ENCODE measurements around the gene ERCC5.

The ERCC5 gene

DNA sequence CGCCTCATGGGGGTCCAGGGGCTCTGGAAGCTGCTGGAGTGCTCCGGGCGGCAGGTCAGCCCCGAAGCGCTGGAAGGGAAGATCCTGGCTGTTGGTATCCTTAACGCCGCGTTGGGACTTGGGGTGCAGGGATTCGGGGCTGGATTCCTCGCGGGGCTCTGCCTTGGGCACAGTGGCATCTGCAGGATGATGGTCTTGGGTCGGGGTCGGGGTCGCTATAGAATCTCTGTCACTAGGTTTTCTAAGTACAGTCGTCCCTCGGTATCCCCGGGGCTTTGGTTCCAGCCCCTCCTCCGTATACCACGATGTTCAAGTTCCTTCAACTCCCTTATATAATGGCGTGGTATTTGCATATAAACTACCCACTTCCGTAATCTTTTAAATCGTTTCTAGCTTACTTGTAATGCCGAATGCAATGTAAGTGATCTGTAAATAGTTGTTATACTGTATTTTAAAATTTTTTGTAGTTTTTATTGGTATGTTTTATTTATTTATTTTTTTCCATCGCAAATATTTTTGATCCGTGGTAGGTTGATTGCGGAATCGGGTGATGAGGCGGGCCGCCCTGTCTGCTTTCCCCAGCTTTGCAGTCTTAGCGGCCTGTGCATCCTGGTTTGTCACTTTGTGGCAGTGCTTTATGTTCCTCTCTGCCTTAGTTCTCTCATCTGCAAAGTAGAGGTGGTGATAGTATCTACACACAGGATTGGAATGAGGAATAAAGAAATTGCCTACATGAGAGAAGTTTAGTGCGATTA is 606 bp downstream of the ERCC5 start:
- DNase-seq: peak; percentile 57

DNA sequence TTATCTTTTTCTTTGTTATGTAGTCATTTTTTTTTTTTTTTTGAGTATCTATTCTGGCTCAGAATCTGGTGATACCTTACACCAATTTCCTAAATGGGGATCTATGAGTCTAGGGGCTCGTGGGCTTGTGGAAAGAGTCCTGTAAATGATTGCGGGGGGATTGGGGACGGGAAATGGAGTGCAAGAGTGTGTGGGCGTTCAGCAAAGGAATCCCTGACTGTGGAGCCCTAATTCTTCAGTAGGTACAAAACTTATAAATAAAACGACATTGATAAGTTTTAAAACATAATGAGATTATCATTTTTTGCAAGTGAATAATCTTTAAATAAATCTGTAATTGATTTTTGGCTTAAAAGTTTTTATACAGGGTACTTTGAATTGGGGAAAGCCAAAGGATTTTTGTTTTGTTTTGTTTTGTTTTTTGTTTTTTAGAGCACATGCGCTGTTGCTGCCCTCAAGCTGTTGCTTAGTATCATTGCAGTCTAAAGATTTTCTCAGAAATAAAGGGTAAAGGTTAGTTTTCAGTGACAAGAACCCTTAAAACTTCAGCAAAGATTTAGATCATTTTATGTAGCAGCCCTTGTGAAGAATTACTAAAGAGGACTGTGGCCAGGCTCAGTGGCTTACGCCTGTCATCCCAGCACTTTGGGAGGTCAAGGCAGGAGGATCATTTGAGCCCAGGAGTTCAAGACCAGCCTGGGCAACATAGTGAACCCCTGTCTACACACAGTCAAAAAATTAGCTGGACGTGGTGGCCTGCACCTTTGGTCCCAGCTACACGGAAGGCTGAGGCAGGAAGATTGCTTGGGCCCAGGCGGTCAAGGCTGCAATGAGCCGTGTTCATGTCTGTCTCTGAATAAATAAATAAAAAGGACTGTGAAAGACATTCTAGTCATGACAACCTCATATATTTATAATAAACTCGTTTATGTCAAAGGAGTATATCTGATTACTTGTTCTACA is 1.7 kb downstream of the ERCC5 start:
- DNase-seq: peak; percentile 20

DNA sequence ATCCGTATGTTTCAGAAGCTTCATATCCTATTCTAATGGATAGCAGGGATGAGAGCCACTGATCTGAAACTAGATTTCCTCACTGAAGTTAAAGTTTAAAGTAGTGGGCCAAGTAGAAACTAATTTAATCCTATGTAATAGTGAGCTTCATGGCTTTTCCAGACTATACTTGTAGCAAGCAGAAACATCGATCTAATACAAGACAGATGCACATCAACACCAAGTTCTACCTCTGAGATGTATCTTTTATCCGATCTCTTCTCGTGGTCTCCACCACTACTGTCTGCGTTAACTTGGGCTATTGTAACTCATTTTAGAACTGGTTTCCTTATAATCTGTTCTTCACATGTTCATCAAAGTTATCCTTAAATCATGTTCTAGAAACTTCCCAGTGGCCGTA is 3.1 kb downstream of the ERCC5 start:
- no peak for DNase-seq

DNA sequence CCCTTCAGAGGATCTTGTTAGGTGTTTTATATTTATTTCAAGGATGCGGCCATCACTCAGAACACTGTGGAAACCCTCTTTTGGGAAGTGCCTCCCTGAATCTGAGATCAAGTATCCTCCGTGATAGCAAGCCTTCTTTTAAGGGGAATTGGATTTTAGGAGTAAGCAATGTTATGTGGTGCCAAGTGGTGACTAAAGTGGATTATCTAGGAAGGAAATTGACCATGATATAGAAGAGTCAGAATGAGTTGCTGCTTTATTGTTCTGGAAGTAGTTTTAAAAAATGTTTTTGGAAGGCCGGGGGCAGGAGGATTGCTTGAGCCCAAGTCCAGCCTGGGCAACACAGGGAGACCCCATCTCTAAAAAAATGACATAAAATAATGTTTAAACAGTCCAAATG is 6.7 kb downstream of the ERCC5 start:
- no peak for DNase-seq

DNA sequence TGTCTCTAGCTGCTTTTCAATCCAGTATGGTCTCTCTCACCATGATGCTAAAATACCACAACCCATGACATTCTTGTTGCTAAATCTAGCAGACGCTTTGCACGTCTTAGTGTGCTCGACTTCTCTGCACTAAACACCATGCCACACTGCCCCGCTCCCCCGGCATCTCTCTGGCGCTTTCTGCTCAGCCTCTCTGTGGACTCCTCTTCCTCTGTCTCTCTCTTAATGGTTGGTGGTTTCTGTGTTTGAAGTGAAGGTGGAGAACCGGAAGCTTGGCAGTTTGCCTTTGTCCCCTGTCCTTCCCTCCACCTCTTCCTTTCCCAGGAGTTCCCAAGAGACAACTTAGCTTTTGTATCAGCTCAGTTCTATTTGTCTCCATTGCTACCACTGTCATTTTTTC is 8.8 kb downstream of the ERCC5 start:
- DNase-seq: peak; percentile 19

DNA sequence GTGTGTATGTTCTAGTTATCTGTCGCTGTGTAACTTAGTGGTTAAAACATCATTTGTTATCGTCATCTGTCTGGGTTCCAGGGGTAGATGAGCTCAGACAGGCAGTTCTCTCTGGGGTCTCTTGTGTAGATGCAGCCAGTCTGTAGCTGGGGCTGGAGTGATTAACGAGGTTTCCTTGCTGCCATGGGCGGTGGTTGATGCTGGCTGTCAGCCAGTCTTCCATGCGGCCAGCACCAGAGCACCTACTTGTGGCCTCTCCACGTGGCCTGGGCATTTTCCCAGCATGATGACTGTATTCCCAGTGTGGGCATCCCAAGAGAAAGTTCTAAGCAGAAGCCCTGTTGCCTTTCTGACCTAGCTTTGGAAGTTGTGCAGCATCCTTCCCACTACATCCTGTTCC is 10.7 kb downstream of the ERCC5 start:
- no peak for DNase-seq

DNA sequence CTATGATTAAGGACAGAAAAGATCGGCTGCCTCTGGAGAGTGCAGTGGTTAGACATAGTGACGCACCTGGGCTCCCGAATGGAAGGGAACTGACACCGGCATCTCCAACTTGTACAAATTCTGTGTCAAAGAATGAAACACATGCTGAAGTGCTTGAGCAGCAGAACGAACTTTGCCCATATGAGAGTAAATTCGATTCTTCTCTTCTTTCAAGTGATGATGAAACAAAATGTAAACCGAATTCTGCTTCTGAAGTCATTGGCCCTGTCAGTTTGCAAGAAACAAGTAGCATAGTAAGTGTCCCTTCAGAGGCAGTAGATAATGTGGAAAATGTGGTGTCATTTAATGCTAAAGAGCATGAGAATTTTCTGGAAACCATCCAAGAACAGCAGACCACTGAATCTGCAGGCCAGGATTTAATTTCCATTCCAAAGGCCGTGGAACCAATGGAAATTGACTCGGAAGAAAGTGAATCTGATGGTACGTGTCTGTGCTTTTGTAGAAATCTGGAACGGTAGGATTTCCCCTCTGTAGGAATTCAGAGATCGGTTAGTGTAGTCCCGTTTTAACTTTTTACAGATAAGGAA is 16.9 kb downstream of the ERCC5 start:
- no peak for DNase-seq

DNA sequence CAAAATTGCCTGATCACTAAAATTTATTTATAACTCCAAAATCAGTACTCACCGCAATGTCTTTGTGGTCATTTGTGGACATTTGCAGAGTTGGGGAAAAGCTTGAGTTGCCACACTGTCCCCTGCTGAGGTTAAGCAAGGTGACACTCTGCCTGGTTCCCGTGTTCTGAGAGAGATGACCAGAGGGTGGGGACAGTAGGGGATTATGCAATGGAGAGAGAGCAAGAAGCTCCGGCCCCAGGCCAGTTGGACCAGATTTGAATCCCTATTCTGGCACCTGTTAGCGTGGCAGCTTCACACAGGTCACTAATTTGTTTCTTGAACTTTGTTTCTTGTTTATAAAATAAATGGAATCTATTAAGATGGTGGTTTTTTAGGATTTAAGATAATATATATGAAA is 17.8 kb downstream of the ERCC5 start:
- no peak for DNase-seq

DNA sequence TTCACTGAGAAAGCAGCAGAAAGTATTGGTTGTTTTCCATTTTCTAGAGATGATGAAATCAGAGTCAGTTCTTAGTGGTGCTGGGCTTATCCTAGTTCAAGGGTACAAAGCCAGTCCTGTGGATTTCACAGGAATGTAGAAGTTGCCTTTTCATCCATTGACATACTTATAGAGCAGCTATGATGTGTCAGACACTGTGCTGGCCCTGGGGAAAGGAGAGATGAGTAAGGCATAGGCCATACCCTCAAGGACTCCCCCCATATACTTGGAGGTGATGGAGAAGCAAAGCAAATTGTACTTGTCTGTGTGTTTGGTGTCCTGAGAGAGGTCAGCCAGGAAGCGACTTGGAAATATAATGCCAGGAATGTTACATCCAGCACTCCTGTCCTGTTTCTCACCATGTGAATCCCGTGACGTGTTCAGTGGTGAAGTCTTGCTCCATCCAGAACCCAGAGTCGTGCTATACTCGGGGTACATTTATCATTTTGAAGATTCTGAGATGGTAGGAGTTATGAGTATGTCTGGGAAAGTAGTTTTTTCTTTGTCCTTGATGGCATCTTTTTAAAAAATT is 22.6 kb downstream of the ERCC5 start:
- DNase-seq: no peak

DNA sequence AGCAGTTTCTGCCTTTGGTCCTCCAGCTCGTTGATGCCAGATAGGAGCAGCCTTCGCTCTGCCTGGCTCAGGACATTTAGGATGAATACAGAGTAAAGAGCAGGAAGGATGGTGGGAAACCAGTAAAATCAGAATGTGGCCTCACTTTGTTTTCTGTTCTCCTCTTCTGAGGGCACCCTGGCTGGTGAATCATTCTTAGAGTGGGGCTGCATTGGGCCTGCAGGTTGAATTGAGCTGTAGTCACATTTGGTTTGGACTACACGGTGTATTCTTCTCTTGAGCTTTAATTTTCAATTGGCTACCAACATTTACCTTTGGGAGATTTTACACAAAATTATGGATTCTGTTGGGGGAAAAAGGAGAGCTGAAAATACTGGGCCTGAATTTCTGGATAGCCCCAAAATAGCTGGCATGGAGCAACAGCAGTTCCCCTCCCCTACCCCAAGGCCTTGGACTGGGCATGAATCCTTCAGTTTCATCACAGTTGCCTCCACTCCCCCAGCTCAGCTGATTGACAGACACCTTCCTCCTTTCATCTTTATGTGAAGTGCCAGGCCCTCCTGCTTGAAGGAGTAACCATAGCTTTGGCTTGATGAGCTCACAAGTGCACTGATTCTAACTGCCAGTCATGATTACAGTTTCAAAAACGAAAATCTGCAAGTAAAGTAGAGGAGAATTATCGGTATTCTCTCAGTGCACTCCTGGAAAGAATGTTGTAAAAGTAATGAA is 24.3 kb downstream of the ERCC5 start:
- DNase-seq: no peak

DNA sequence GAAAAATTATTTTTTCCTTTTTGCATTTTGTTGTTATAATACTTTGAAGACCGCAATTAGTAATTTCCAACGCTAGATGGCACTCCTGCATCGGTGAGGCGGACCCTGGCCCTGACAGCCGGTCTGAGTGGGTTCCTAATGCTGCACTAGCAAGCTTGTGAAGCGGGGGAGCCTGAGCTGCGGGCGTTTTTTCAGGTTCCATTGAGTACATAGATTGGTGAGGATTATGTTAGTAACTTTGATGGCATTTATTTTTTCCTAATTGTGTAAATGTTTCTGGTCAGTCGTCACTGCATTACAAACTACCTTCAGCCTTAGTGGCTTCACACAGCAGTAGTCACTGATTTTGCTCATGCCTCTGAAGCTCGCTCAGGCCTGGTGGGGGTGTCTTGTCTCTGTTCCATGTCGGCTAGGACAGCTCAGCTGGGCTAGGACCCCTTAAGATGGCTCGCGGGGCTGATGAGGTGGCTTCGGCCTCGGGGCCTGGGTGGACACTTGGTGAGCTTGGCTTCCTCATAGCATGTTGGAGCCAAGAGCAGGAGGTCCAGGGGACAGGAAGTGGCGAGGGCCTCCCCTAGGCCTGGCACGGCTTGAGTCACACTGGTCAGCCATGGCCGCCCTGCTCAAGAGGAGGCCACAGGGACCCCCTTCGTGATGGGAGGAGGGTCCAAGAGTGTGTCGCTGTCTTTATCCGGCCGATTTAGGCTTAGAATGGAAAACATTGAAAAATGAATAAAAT is 25.0 kb downstream of the ERCC5 start:
- peak; percentile 45 for DNase-seq

DNA sequence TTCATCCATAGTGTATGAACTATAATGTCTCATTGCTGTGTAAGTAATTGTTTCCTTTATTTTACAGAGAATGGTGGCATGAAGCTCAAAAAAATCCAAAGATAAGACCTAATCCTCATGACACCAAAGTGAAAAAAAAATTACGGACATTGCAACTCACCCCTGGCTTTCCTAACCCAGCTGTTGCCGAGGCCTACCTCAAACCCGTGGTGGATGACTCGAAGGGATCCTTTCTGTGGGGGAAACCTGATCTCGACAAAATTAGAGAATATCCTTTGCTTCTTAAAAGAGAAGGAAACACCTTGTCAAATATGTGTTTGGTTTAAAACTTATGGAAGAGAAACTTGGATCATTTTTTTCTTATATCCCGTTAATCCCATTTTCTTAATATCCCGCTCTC is 26.3 kb downstream of the ERCC5 start:
- DNase-seq: no peak

DNA sequence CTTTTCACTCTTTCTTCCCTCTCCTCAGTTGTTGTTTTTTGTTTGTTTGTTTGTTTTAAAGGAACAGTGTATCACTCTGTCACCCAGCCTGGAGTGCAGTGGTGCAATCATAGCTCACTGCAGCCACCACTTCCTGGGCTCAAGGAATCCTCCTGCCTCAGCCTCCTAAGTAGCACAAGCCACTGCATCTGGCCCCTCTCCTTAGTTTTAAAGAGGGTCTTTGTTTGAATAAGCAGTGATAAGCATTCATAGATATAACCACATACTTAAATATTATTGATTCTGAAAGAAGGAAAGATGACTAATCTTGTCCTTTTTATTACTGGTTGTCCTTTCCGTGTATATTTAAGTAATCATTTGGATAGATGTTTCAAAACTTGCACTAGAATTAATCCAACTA is 26.7 kb downstream of the ERCC5 start:
- DNase-seq: no peak

DNA sequence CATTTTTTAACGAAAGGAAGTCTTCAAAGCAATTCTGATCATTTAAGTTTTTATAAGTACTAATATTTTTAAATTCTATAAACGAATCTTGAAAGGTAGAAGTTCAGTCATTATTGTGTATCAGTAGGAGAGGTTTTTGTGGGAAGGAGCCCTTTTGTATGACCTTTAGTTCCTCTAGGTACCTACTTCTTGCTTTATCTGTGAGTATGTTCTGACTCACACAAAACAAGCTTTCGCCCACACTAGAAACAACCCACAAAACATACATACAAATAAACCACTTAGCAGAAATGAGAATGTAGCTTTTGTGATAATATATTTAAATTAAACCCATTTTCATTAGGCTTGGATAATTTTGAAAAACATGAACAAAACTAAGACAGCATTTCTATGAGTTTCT is 27.8 kb downstream of the ERCC5 start:
- no peak for DNase-seq

DNA sequence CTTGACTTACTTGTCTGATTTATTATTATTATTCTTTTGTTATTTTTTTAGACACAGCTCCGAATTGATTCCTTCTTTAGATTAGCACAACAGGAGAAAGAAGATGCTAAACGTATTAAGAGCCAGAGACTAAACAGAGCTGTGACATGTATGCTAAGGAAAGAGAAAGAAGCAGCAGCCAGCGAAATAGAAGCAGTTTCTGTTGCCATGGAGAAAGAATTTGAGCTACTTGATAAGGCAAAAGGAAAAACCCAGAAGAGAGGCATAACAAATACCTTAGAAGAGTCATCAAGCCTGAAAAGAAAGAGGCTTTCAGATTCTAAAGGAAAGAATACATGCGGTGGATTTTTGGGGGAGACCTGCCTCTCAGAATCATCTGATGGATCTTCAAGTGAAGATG is 29.4 kb downstream of the ERCC5 start:
- DNase-seq: no peak

DNA sequence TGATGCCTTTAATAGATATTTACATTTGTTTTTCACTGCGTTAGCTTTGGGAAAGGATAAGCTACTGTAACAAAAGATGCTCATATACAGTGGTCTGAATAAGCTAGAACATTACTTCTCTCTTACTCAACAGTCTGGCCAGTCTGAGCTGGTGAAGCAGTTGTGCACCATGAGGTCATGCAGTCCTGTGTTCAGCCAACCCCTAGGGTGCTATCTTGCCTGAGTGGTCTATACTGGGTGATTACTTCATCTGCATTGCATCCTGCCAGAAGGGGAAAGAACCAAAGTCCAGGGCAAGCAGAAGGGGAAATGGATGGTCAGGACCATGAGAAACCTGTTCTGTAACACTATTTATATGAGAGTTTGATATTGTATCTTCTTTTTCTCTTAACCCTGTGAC is 31.5 kb downstream of the ERCC5 start:
- no peak for DNase-seq

DNA sequence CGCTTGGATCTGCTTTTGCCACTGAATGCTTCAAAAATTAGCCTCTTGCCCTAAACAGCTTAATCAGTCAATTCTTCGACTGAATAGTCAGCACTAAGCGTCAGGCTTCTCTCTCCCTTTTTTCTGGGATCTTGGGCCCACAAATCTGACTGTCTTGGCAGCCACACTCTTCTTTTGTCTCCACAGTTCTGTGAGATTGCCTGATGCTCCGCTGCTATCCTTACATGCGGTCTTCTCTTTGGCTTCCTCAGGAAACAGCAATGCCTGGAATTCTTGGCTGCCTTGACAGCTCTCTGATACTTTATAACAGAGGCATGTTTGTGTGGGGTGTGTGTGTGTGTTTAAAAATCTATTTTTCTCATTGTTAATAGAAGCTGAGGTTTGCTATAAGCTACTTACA is 32.6 kb downstream of the ERCC5 start:
- no peak for DNase-seq

DNA sequence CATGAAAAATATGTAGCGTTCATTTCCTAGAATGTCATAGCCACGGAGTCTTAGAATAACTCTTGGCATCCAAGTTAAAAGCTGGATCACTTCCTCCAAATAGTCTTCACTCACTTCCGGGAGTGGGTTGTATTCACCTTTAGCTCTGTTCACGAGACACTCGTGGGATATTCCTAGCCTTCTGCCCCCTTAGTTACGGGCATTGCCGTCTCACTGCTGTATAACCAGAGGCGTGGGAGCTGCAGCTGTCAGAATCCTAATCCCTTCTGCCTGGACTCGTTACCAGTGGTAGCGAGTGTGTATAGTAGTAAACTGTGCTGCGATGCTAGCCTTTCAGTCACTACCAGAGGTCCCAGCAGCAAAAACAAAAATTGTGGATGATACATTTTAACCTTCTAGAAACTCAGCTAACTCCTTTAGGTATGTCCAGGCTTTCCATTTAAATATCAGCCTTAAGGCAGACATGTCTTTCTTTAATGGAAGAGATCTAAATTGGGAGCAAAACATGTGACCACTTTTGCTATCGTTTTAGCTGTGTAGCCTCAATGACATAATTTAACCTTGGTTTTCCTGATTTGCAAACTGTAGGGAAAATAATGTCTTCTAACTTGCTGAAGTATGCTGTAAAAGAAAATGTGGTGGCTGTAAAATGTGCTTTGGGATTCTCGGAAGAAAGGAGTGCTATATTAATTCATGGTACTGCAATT is 34.1 kb downstream of the ERCC5 start:
- no peak for DNase-seq

DNA sequence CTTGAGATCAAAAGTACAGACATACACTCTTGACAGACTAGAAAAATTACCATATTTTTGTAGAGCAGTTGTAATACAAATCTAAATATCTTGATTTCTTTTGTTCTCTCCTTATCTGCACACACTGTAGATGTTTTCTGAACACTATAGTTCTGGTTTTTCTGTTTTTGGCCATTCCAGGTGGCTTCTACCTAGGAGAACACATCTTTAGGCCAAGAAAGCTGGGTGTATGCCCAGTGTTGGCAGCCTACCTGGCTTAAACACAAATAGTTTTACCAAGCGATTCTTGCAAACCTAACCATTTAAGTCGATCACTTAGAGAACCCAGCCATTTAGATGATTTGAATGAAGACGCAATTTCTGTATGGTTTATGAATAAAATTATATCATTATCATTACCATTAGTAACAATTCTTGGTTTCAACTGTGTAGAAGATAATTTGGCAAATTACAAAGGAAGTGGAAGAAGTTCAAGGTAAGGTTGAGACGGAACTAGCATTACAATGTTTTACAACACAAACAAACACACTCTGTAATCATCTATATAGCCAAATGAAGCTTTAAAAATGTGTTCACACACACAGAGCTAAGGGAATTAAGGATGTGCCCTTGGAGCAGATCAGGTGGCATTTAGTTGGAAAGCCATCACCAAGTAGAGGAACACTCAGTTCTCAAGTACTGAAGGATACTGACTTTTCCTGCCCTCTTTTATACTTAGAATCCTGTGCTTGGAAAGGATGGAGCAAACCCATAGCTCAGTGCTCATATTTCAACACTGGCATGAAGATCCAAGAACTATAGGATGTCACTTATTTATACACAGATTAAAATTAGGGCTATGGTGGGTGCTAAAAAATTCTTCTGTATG is 36.2 kb downstream of the ERCC5 start:
- no peak for DNase-seq

DNA sequence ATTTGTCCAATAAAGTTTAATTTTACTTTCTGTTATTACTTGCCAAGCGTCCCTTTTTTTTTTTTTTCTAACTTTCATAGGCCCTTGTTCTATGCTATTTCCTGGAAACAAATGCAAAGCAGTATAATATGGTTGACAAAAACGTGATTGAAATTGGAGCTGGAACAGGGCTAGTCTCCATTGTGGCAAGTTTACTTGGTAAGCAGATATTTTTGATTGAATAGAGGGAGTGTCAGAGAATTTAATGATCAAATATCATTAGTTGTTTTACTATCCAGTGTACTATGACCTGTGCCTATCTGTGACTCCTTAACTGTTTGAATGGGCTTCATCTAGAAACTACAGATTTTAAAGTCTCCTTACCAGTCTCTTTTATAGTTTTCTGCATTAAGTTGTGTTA is 46.7 kb downstream of the ERCC5 start:
- no peak for DNase-seq

All from activated T-cell treated with anti-CD3 and anti-CD28 coated beads, Interleukin-2, amount 50 U/mL, for 1 hour (primary cell).